ENCODE results near the gene VTI1B. TPM values are rescaled to one million over a fixed set of nuclear protein-coding genes. Genes with fewer than 3 reads are reported as not detected.

Gene VTI1B
- total and polyA plus RNA-seq, 2 donors (not counting 3 experiments of a cell fraction or from before 2014, with no cell fraction given): 23.8 to 90.0 TPM

- FAIRE-seq: no peak
- intact Hi-C loops (cut with micrococcal nuclease): no loop called here
- no peak overlapping the region for H2AFZ ChIP-seq (ENCODE audit: low read depth, low read length)
- CTCF ChIA-PET: interaction anchor here (0.9 to 4.5 kb wide), 4 partner anchors 14 to 32 kb away, joined by 3 to 20 read pairs (median 6); partner anchors contain the start of gene ARG2
- peak; percentile 8 for DNase-seq (ENCODE audit: low read depth, low spot score)
- H4K20me1 ChIP-seq (replicated peaks; ENCODE audit: control insufficient read depth, extremely low read depth, insufficient read depth, low read length): no peaks in the 10 kb centered on the region
- H3K27me3 ChIP-seq (ENCODE audit: control insufficient read depth in 2 of 2, insufficient read depth in 2 of 2, low read length in 2 of 2): no peaks in the 10 kb centered on the region
- TF ChIP-seq POLR2AphosphoS5 (IDR thresholded peaks at IDR 0.05; ENCODE audit: insufficient read depth, low read depth, low read length) (no peak), EZH2 (IDR thresholded peaks at IDR 0.05; ENCODE audit: borderline replicate concordance, low read depth, low read length, severe bottlenecking) (no peak), MYC (IDR thresholded peaks at IDR 0.05; ENCODE audit: low read depth, low read length) (no peak), JUN (IDR thresholded peaks at IDR 0.05; ENCODE audit: borderline replicate concordance, insufficient read depth, insufficient read length, low read depth) (no peak), CTCF (IDR thresholded peaks at IDR 0.05; ENCODE audit: extremely low read depth in 1 of 2, insufficient read depth in 1 of 2, low read depth in 1 of 2, low read length in 2 of 2) (no peak), GATA2 (IDR thresholded peaks at IDR 0.05; ENCODE audit: insufficient read depth, insufficient read length, low read depth, low read length) (no peak), POLR2A (IDR thresholded peaks at IDR 0.05; ENCODE audit: low read depth, low read length) (no peak), MAX (IDR thresholded peaks at IDR 0.05; ENCODE audit: insufficient read depth, insufficient read length) (no peak), FOS (IDR thresholded peaks at IDR 0.05; ENCODE audit: borderline replicate concordance, insufficient read depth, low read length) (no peak)
- no peaks in the 10 kb centered on the region for H3K9me1 ChIP-seq (replicated peaks; ENCODE audit: control insufficient read depth, extremely low read depth, insufficient read depth, low read length)
- no peak overlapping the region for H3K4me2 ChIP-seq (ENCODE audit: insufficient read depth, low read length)
- no peak overlapping the region for H3K27ac ChIP-seq (ENCODE audit: insufficient read depth, low read depth, low read length)
- no TSS peak for BruUV-seq (replicated peaks)
- no peaks in the 10 kb centered on the region for H3K36me3 ChIP-seq (ENCODE audit: control insufficient read depth in 2 of 2, extremely low read depth in 1 of 2, insufficient read depth in 2 of 2, low read length in 2 of 2)
- POLR2A ChIA-PET: no interaction called here
- H3K4me3 ChIP-seq (replicated peaks in 1 of 3; ENCODE audit: insufficient read depth in 1 of 3, low read depth in 1 of 3, low read length in 3 of 3): no peak overlapping the region
- no peaks in the 10 kb centered on the region for H3K9me3 ChIP-seq (replicated peaks; ENCODE audit: control insufficient read depth, insufficient read depth, low read length)
- no peak overlapping the region for H3K9ac ChIP-seq (replicated peaks; ENCODE audit: extremely low read depth, insufficient read depth, low read length)
- no peaks in the 10 kb centered on the region for H3K79me2 ChIP-seq (ENCODE audit: control insufficient read depth, insufficient read depth, low read length)
- dilution Hi-C loops (cut with MboI; ENCODE audit: extremely low pct_ligation_motif_present, low sequenced_read_pairs): no loop called here
- H3K4me1 ChIP-seq (ENCODE audit: control insufficient read depth, extremely low read depth, insufficient read depth, low read length): no peaks in the 10 kb centered on the region
These were observed 38.0 kb downstream of the VTI1B start for GRCh38 chr14:67636361-67636919.

All from endothelial cell of umbilical vein (primary cell).